Heart right ventricle (tissue), 16 donors: Measurements from ENCODE around the gene SLC30A2. TPM values are rescaled to one million over a fixed set of nuclear protein-coding genes. Genes with fewer than 3 reads are reported as not detected.

Experiments used
- ATAC-seq, 8 donors: fragments of 200-7000 bp; cut with Tn5 transposase; one replicate each; pipeline ENCODE4 v1.9.1; 2020; ENCODE audit warnings: mild to moderate bottlenecking in 8 of 8, moderate library complexity in 8 of 8, moderate number of reproducible peaks in 1 of 8
- DNase-seq, 2 donors: peaks; one replicate each; pipeline ENCODE4 v3.0.0-alpha.2; 2020
- H3K27ac ChIP-seq, 10 donors: fragments of 200-600 bp; sonication (generic) in 2 of 10; one replicate each; pipeline versions ENCODE4 v1.5.0 to v1.8.0; 2020 to 2022; ENCODE audit warnings: mild to moderate bottlenecking in 3 of 10
- H3K27me3 ChIP-seq, 7 donors: fragments of 200-600 bp; one replicate each; pipeline ENCODE4 v1.8.0; 2021 to 2022; ENCODE audit warnings: mild to moderate bottlenecking in 2 of 7
- H3K36me3 ChIP-seq, 9 donors: fragments of 200-600 bp; sonication (generic) in 1 of 9; one replicate each; pipeline versions ENCODE4 v1.5.0 to v1.8.0; 2020 to 2022; ENCODE audit warnings: mild to moderate bottlenecking in 2 of 9
- H3K4me1 ChIP-seq, 9 donors: fragments of 200-600 bp; sonication (generic) in 1 of 9; one replicate each; pipeline versions ENCODE4 v1.5.0 to v1.8.0; 2020 to 2022; ENCODE audit warnings: mild to moderate bottlenecking in 4 of 9
- H3K4me3 ChIP-seq, 10 donors: fragments of 200-600 bp; sonication (generic) in 2 of 10; one replicate each; pipeline versions ENCODE4 v1.5.0 to v1.8.0; 2020 to 2022; ENCODE audit warnings: mild to moderate bottlenecking in 7 of 10, moderate library complexity in 2 of 10
- H3K9me3 ChIP-seq, 11 donors: fragments of 200-600 bp in 10 of 11; sonication (generic) in 2 of 11; one replicate each; pipeline versions ENCODE4 v1.5.0 to v1.8.0; 2013 to 2022; ENCODE audit warnings: mild to moderate bottlenecking in 2 of 11, control low read depth in 1 of 11, moderate library complexity in 1 of 11
- CTCF ChIP-seq, 9 donors: fragments of 200-600 bp; sonication (generic) in 2 of 9; IDR thresholded peaks; one replicate each; pipeline versions ENCODE4 v1.5.0 to v1.8.0; 2021 to 2022; ENCODE audit warnings: antibody characterized with exemption in 9 of 9, mild to moderate bottlenecking in 5 of 9, moderate library complexity in 1 of 9
- WGBS, 2 donors: extraction: QIAGEN DNeasy Blood & Tissue Kit; methylation state at CpG; one replicate each; pipeline ENCODE4 v1.1.7; 2013; ENCODE audit warnings: inconsistent platforms in 1 of 2; 5-methylcytosine and 5-hydroxymethylcytosine counted together
- intact Hi-C, 10 donors: fragments of 100-400 bp; cut with DNase I; formaldehyde crosslinking; loops; one replicate each; pipeline versions ENCODE4 v1.11.1 to v1.14.2; 2022
- polyA plus RNA-seq, 2 donors: library from polyadenylated mRNA; stranded (reverse); fragments of 200-250 nt; gene quantifications; one replicate each; pipeline ENCODE4 v1.2.3, GENCODE V29; 2013
- total RNA-seq, 10 donors: library from RNA; stranded (reverse); fragmentation: NEBNext Ultra II Directional in 3 of 10; extraction: Animal tissue kit (Norgen Biotek cat#: 25700) in 3 of 10; gene quantifications; one replicate each; pipeline versions ENCODE4 v1.2.1 to v1.2.4, GENCODE V29; 2021 to 2023
- donor health status: Arrhythmogenic right ventricular cardiomyopathy.
- donor health status: ischemic (EF 13 %, LVEDD 7.1; RV severe dilation, severe dysfunction).
- donor health status: healthy with polysubstance abuse.
- donor health status: DM: no; HTN: yes; CAD: no.
- donor health status: DM: no; HTN: no; CAD: no.
- donor health status: ischemic (EF 25% LVEDD 6.9; RV normal size, moderate dysfunction).
- donor health status: ischemic (EF 25% LVEDD 5.7; RV mildly dilated, moderate dysfunction).
- donor health status: healthy.
- donor health status: DM: yes; HTN: yes; CAD: no.
- donor health status: Ischemic cardiomyopathy.
- donor health status: ischemic (EF 35%, LVEDD 5.7; RV mildly dilated, moderate dysfunction).
- donor health status: nonischemic (EF 11% LVEDD 7.7; RV severe dilation, severe dysfunction).
- donor health status: DM: yes; HTN: yes; CAD: no.
- donor health status: PGD.
- donor health status: ischemic (EF 29% LVEDD 5.4; RV normal size, mild dysfunction).
- donor health status: nonischemic (EF 23%, LVEDD 6.1; RV moderate dilation, normal function).

SLC30A2 gene
- total and polyA plus RNA-seq, 12 donors: 0.97 to 14.4 (median 6.2) TPM

- no peak for DNase-seq
- no peak for ATAC-seq
- Histone ChIP-seq H3K36me3 (peaks cover 0 to 17% (median 0%) of the 10 kb centered on the region in 9 donors), H3K27me3 (no peaks in the 10 kb centered on the region), H3K4me1 (peaks cover 0 to 9% (median 0%) of the 10 kb centered on the region in 9 donors), H3K4me3 (no peak overlapping the region), H3K9me3 (no peaks in the 10 kb centered on the region), H3K27ac (no peak overlapping the region)
- WGBS, 2 donors: 70 to 77% methylated on average over 6 of the region's 6 CpGs
- intact Hi-C loops: no loop called here
- TF ChIP-seq CTCF (IDR thresholded peaks at IDR 0.05): no peak
These were observed 36.0 kb downstream of the SLC30A2 start for GRCh38 chr1:26009796-26010447.

- DNase-seq (no peak), ATAC-seq (no peak)
These were observed 39.2 kb downstream of the SLC30A2 start for GRCh38 chr1:26006710-26007109.

DNA sequence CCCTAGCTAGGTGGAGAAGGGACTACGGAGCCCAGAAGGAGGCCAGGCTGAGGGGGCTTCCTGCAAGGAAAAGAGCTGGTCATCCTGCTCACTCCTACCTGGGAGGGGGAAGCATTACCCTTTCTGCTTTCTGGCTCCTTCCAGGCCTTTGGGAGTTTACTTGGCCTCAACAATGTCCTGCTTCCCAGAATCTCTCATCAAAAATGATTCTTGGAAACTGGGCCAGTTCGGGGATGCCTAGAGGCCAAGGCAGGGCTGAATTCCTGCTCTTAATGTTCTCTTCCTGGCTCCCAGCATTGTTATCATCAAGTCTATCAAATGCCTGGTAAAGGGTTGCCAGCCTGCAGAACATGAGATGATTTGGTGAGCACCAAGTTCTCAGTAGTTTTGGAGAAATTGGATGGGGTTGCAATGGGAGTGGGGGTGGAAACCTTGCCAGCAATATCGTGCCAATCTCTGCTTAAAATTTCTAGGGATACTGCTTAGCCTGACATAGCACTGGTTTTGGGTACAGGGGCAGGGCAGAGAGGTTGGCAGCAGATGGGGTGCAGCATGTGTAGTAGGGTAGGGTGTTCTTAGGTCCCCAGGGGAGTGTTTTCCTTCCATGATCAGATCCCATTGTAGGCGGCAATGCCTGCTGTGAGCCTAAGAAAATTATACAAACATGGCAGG lies 40.3 kb downstream of the SLC30A2 start:
- H3K27ac ChIP-seq: no peak overlapping the region
- TF ChIP-seq CTCF (IDR thresholded peaks at IDR 0.05): no peak
- H3K4me3 ChIP-seq: no peak overlapping the region
- DNase-seq: no peak
- peaks cover 0 to 9% (median 0%) of the 10 kb centered on the region in 9 donors for H3K36me3 ChIP-seq
- 59 to 70% methylated on average over 4 of the region's 4 CpGs for WGBS, 2 donors
- H3K27me3 ChIP-seq: no peaks in the 10 kb centered on the region
- intact Hi-C loops: no loop called here
- peak in 1 of 8 donors; percentile 20 for ATAC-seq
- peaks cover 0 to 9% (median 0%) of the 10 kb centered on the region in 9 donors for H3K4me1 ChIP-seq
- no peaks in the 10 kb centered on the region for H3K9me3 ChIP-seq

More at GRCh38 chr1:26006710-26007109, 39.2 kb downstream of the SLC30A2 start:
- H3K4me1 ChIP-seq: peaks cover 0 to 9% (median 0%) of the 10 kb centered on the region in 9 donors
- H3K9me3 ChIP-seq: no peaks in the 10 kb centered on the region
- intact Hi-C loops: no loop called here
- 91 to 95% methylated on average over 16 of the region's 16 CpGs for WGBS, 2 donors
- H3K27ac ChIP-seq: no peak overlapping the region
- no peaks in the 10 kb centered on the region for H3K27me3 ChIP-seq
- peaks cover 0 to 9% (median 0%) of the 10 kb centered on the region in 9 donors for H3K36me3 ChIP-seq
- no peak for TF ChIP-seq CTCF (IDR thresholded peaks at IDR 0.05)
- H3K4me3 ChIP-seq: no peak overlapping the region

GRCh38 chr1:26003756-26004155 lies 42.2 kb downstream of the SLC30A2 start:
- H3K36me3 ChIP-seq: peaks cover 0 to 9% (median 0%) of the 10 kb centered on the region in 9 donors
- H3K27me3 ChIP-seq: no peaks in the 10 kb centered on the region
- no peak for ATAC-seq
- DNase-seq: no peak
- TF ChIP-seq CTCF (IDR thresholded peaks at IDR 0.05): no peak
- intact Hi-C loops: no loop called here
- 85 to 88% methylated on average over 2 of the region's 2 CpGs for WGBS, 2 donors
- peaks cover 0 to 9% (median 1%) of the 10 kb centered on the region in 9 donors for H3K4me1 ChIP-seq
- H3K4me3 ChIP-seq: no peak overlapping the region
- no peak overlapping the region for H3K27ac ChIP-seq
- no peaks in the 10 kb centered on the region for H3K9me3 ChIP-seq
